Stimulated activated CD4-positive, alpha-beta T cell treated with anti-CD3 and anti-CD28 coated beads, Interleukin-1b, Interleukin-23, amount 100 ng/mL, for 48 hours (primary cell): ENCODE data around the gene CUEDC2.

ENCODE experiments used
- DNase-seq: peaks from one replicate; pipeline ENCODE4 v3.0.0-alpha.2; 2020

The CUEDC2 gene

DNA sequence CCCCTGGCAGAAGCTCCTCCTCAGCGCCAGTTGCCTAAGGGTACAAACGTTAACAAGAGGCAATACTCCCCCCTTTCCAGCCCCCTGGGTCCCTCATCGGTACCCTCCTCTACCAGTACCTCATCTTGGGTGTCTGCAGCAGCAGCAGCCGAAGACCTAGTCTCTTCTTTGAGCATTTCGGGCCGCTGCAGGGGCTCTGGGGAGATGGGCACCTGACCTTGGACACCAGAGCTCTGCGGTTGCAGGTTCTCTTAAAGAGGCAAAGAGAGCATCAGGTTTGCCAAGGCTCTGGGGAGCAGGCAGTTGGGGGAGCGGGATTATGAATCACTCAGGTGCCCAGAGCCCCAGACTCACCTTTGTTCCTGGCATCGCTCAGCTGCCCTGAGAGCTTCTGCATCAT is 8.2 kb downstream of the CUEDC2 start:
- no peak for DNase-seq

DNA sequence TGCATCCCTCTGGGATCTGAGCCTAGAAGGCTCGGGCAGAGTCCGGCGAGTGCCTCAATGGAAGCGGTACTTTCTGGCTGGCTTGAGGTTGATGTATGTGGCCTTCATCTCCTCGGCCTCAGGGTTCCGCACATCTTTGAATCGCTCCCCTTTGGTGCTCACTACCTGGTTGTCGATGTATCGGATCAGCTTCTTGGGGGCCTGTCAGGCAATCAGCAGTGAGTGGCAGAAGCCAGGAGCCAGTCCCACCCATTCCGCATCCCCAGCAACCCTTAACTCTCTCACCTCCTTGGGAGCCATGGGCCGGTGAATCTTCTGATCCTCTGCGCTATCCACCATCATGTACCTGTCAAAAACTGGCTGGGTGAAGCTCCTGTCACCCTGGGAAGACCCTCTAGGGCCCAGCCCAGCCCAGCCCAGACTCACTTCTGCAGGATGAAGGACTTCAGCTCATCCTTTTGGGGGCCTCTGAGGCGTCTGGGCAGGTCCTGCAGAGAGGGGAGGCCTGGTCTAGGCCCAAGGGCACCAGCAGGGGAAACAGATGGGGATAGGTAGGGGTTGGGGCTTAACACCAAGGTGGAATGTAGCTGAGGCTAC is 8.9 kb downstream of the CUEDC2 start:
- no peak for DNase-seq

DNA sequence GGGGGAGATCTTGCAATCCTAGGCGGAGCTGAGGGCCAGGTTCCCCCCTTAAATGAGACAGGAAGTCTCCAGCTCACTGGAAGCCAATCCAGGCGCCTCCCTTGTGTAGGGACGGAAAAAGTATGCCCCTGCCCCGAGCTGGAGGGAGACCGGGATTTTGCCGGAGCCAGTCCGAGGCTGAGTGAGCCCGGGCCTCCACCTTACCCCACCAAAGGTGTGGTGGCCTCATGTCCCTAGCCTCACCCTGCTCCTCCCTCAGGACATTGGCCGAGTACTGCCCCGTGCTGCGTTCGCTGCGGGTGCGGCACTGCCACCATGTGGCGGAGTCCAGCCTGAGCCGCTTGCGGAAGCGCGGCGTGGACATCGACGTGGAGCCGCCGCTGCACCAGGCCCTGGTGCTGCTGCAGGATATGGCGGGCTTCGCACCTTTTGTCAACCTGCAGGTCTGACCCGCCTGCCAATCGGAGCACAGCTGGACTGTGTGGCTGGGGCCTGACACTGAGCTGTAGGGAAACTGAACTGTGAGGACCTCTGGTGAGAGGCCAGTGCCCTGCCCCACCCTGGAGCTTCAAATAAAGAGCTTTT is 9.7 kb downstream of the CUEDC2 start:
- peak; percentile 54 for DNase-seq

DNA sequence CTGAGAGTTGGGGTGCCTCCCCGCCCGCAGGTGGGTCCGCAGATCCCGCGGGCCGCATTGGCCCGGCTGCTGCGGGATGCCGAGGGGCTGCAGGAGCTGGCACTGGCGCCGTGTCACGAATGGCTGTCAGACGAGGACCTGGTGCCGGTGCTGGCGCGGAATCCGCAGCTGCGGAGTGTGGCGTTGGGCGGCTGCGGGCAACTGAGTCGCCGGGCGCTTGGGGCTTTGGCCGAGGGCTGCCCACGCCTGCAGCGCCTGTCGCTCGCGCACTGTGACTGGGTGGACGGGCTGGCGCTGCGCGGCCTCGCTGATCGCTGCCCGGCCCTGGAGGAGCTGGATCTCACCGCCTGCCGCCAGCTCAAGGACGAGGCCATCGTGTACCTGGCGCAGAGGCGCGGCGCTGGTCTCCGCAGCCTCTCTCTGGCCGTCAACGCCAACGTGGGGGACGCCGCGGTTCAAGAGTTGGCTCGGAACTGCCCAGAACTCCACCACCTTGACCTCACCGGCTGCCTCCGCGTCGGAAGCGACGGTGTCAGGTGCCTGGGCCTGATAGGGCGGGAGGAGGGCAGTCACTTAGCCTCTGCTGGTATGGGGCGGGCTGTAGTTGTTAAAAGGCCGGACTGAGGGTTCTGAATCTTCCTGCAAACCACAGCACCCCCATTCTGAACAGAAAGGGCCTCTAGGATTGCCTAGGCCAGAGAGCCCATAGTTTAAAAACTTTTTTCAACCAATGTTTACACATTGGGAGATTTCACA is 10.4 kb downstream of the CUEDC2 start:
- DNase-seq: no peak

DNA sequence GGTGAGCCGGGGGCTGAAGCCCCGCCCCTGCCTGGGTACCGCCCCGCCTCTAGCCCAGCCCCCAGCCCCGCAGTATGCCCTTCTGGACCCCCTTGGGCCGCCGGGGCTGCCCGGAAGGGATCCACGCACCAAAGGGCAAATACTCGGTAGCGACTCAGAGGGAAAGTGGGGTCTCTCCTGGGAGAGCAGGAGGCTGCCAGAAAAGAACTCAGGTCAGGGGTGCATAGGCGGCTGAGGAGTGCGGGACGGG is 10.9 kb downstream of the CUEDC2 start:
- no peak for DNase-seq

DNA sequence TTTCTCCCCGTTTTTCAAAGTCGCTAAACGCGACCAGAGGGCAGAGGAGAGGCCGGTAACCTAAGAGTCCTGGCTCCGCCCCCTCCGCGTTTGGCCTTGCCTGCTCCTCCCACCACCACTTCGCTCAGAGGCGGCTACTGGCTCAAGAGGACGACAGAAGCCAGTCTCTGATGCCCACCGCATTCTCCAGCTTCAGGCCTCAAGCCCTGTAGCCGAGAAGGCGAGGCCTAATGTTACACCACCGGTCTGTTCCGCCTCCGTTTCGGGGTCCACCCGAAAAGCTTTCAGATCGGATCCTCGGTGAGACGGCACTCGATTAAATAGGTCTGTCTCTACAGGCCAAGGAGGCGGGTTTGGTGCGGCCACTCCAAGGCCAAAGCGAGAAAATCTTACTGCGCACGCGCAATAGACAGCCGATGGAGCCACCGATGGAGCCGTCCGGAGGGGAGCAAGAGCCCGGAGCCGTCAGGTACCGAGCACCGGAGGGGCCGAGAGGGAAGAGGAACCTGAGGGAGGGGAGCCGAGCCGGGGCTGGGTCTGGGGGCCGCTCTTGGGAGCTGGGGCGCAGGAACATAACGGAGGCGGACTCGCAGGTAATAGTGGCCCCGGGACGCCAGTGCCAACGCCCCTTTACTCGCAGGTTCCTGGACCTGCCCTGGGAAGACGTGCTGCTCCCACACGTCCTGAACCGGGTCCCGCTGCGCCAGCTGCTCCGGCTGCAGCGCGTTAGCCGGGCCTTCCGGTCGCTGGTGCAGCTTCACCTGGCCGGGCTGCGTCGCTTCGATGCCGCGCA is 11.5 kb downstream of the CUEDC2 start, which contains the start of gene FBXL15:
Gene FBXL15 (plus strand): TSS at position 123 of the 793 bp plus-strand sequence. CDS start 294 bp downstream, at position 417.
- peak; percentile 98 for DNase-seq

DNA sequence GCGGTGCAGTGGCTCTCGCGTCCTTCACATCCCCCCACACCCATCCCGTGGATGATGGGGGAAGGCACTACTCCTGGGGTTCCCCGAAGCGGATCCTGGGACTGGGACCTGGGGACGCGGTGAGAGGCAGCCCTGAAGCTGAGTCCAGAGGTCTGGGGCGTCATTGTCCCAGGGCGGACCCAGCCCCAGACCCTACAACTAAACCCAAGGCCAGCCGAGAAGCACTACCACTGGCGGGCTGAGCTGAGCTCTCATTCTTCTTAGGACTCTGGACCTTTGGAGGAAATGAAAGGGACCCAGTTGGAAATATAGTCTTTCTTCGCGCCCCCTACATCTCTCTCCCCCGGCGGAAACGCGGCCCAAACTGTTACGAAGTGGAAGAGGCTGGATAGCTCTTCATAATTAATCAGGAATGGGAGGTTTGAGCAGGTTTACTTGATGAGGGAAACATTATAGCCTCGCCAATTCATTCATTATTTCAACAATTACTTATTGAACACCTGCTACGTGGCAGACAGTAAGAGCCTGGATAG is 12.1 kb downstream of the CUEDC2 start:
- no peak for DNase-seq

DNA sequence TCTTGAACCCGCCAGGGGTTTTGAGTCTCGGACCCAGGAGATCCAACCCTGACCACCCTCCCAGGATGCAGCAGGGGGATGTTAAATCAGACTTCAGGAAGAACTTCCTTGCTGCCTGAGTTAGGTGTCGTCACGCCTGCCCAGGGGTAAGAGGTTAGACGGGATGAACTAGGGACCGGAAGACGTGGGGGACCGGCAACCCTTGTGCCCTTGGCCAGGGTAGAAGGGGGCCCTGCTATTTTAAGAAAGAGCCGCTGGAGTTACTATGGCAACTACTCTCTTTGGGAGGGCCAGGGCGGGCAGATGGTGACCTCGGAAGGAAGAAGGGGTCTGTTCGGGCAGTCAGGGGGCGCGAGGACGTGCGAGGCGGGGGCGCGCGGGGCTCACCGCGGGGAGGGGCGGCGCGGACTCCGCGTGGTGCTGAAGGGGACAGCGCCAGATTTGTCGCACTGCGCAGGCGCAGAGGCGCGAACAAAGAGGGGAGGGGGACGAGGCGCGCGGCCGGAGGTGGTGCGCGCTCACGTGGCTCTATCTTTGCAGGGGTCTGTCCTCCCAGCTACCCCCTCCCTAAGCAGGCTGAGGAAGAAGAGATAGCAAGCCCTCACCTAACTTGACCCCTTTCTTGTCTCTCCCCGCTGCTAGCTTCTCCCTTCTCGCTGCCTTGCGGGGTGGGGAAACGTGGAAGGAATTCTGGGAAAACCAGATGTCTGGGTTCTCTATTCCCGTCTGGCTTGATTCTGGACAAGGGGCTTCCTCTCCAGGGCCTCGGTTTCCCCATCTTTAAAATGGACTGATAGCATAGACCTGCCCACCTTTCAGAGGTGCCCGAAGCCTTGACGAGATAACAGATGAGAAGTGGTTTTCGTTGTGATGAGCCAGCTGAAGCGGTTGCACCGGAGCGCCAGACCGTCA is 12.8 kb downstream of the CUEDC2 start:
- DNase-seq: peak; percentile 69

DNA sequence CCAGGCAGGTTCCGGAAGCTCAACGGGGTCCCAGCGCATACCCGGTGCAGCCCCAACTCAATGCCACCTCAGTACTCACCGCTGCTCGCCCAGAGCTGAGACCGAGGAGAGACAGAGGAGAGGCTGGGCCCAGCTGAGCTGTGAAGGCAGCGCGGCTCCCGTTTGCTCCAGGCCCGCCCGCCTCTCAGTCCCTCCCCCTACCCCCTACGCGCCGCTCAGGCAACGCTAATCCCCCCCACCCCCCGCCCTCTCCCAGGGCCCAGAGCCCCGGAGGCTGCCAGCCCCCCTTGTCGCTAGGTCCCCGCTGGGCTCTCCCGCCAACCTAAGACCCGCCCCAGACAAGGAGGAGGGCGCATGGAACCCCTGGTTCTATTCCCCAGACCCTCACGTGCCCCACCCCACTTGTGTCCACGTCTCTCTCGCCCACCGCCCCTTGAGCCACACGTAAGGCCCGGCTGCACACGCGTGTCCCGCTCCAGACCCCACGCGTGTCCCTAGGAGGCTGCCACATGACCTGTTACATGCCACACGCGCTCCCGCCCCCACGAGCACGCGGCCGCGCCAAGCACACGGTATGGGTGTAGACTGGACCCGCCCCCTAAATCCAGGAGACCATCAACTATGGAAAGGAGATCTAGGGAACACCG is 13.6 kb downstream of the CUEDC2 start, which contains the start of gene PSD:
Gene PSD (minus strand): TSS at position 164 of the 647 bp plus-strand sequence. CDS start 1,747 bp downstream, outside the sequence.
- no peak for DNase-seq

DNA sequence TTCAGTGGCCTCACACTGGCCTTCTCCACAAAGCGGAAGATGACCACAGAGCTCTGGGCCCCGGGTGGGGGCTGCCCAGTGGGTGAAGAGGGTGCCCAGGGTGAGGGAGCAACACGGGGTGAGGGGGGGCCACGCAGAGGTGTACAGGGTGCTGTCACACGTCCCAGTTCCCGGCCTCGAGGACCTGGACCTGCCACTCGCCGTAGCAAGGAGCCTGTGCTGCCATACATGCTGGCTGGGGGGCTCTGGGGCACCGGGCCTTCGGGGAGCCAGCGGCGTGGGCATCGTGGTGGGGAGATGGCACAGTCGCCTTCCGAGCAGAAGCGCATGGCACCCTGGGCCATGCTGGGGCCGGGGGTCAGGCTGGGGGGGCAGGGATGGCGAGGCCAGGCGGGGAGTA is 15.7 kb downstream of the CUEDC2 start:
- no peak for DNase-seq

DNA sequence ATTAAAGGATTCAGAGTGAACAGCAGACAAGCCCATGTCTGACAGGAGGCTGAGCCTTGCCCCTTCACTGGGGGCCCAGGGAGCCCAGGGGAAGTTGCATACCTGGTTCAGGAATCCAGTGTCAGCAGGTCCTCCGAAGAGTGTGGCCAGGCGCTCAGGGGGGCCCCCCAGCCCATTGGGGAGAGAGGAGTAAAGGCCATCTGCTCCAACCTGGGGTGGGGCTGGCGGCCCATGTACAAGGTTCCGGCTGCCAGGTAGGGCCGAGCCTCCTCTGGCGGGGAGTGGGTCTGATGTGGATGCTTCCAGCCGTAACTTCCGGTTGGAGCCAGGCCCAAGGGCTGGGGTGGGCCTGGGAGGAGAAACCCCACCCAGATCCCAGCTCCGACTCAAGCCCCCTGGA is 16.1 kb downstream of the CUEDC2 start:
- no peak for DNase-seq

DNA sequence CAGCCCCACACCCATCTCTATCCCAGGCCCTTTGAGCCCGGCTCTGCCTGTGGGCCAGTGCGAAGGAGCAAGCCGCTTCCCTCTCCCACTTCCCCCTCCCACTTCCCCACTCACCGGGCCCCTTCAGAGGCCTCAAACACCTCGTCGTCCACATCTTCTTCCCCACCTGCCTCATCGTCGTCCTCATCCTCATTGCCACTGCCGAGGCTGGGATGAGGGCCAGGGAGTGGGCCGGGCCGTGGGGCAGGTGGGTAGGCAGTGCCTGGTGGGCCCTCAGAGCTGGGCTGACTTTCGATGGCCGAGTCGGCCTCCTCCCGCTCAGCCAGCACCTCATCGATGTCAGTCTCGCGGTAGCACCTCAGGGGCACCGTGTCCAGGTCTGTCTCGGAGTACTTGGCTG is 17.6 kb downstream of the CUEDC2 start:
- no peak for DNase-seq

DNA sequence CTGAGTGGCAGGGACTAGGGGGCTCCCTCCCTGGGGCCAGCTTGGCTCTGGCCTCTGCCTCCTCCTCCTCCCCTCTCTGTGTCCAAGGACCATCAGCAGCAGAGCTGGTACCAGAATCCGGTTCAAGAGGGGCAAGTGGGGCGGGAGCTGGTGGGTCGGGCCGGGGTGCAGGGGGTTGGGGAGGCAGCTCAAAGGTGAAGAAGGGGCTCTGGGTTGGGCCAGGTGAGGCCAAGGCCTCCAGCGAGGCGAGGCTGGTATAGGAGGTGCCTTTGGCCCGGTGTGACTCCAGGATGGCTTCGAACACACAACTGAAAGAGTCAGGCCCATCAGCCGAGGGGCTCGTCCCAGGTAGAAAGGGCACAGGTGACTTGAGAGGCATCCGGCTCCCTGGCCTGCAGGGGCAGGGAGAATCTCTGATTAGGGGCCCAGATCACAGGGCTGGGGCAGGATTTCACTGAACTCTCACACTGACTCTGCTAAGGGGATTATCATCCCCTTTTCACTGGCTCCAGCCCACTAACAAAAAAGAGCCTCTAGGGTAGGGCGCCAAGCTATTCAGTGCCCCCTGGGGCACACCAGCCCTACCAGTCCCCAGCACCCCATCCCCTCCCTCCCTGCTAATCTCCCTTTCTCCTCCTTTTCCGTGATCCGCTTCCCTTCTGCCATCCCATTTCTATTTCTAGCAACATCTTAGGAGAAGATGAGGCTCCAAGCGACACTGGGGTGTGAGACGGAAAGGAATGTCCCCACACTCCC is 18.4 kb downstream of the CUEDC2 start:
- no peak for DNase-seq

DNA sequence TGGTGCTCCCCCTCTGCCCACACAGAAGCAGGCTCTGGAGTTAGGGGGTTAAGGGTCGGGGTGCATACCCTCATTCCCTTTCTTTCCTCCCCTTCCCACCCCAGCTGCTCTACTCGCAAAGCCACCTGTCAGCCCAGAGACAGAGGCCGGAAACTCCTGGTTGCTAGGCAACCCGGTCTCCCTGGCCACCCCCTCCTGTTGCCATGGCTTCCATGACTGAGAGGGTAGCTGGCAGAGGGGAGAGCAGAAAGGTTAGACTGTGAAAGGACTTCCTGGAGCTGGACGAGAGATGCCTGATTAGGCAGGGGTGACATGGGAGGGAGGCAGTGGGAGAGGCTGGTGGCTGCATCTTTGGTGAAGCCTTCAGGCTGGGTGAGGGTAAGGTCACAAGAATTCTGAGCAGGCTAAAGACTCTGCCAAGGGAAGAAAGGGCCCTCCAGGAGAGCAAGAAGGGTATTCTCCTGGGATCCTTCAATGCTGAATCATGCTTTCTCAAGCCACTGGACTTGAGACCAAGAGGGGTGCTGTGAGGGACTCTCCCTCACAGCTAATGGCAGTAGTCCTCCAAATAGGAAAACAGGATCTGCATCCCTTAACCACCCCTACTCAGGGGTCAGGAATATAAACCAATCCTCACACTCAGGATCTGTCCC is 19.2 kb downstream of the CUEDC2 start:
- peak; percentile 59 for DNase-seq

DNA sequence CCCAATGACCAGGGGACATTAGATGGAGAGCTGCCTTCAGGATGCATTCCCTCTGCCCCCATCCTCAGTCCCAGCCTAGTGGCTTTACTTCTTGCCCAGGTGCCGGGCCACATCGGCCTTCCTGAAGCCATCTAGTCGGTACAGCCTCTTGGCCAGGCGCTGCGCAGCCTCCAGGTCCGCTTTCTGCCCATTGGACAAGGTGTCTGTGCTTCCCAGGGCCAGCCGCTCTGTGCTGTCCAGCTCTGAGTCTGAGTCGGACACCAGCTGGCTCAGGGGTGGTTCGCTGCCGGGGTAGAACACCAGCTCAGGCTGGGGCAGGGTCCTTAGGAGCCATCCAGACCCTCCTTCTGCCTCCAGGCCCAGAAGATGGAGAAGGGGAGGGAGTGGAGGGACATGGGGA is 20.1 kb downstream of the CUEDC2 start:
- DNase-seq: no peak

DNA sequence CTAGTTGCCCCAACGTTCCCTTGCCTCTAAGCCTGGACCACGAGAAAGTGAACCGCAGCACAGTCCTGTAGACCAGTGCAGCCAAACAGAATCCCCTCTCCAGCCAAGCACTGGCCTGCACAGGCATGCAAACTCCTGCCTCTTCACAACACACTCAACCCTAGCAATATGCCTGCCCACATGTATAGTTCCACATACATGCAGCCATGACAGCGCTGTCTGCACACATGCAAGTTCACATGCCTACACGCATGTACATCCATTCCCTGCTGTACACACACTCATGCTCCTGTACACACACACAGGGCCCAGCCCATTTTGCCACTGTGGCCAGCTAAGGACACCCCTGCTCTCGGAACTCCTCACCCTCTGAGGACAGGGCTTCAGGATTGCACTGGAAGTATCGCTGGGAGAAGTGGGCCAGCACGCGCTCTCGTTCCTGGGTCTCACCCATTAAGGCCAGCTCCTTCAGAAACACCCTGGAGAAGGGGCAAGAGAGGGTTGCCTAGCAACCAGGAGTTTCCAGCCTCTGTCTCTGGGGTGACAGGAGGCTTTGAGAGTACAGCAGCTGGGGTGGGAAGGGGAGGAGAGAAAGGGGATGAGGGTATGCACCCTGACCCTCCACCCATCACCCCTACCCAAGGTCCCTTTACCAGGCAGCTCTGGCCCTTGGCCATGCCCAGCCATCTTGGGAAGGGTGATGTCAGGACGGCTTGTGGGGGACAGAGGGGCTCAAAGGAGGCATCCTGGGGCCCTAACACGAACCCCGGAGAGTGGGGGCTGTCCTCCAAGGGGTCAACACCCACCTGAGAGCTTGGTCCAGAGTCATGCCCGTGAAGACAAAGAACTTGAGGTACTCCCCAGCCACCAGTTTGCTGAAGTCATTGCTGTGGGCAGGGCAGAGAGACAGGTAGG is 20.8 kb downstream of the CUEDC2 start:
- DNase-seq: no peak

DNA sequence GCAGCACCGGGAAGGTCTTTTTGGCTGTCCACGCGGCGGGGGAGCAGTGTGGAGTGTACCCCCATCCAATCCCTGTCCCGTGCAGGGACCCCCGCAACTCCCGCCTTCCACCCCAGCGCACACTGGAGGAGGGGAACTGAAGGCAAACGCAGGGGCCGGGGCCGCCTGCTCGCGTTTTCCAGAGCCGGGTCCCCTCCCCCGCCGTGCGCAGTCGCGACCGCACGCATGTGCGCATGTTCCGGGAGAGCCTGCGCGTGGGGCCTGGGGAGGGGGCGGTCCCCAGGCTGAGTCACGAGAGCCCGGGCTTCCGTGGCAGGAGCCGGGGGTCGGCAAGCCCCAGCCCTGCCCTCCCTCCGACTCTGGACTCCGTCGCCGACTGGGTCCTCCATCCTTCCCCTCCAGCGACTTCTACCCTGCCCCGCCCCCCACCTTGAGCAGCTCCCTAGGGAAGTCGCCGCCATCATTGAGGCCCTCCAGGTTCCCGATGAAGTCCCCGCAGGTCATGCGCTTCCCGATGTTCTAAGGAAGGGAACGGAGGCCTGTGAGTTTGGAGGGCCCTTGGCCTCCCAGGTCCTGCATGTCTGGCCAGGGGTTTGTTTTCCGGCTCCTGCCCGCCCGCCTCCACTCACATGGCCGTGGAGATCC is 21.8 kb downstream of the CUEDC2 start:
- DNase-seq: peak; percentile 67

DNA sequence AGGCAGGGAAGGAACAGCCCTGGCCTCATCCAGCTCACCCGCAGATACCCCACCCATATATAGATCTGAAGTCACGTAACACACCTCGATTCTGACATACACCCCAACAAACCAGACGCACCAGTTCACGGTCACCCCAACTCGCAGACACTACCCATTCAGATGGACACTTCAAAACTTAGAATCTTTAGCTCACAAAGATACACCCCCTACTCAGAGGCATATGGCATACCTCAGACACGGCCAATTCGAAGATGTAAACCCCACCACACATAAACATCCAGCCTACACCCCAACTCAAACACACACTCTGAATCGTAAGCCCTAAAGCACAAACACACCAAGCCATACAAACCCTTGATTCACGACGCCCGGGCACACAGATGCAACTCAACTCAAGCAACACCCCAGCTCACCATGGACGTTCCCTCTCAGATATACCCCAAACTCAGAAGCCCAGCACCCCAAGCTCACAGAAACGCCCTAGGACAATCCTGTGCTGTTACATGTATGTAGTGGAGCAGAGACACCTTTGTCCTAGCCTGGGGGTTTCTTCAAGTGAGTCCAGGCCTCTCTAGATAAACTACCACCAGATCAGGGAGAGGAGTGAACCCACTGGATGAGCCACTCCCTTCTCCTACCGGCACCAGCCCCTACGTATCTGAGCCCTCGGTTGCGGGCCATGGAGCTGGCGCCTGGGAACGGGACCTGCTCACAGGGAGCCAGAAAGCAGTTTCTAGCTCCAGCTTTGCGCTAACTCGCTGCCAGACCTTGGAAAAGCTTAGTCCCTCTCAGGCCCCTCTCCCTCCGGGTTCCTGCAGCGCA is 22.6 kb downstream of the CUEDC2 start:
- DNase-seq: no peak
